Frontal cortex (tissue), 4 donors: Measurements from ENCODE around the gene NIPAL3. TPM values are rescaled to one million over a fixed set of nuclear protein-coding genes. Genes with fewer than 3 reads are reported as not detected.
"Not testable (repeated sequence)": the region's sequence is repeated elsewhere in the genome, so short reads cannot be mapped to it uniquely, and the experiment has no call there.

ENCODE experiments used
- DNase-seq, 2 donors: peaks; one replicate each; pipeline ENCODE4 v3.0.0; 2012; ENCODE audit warnings: low spot score in 2 of 2
- FAIRE-seq: peaks from 2 replicates; lab custom pipeline; 2012; peaks lifted over from hg19 to GRCh38; lab: Jason Lieb, UNC
- total RNA-seq: library from RNA; depleted of rRNA; stranded (reverse); fragments of >200 nt; gene quantifications from one replicate; pipeline ENCODE4 v1.2.3, GENCODE V29; 2014
- donor health status: control.
- donor health status: control.
- donor health status: control.

NIPAL3 gene
- total RNA-seq, 1 donor from 2014 or later: 13.5 TPM

DNA sequence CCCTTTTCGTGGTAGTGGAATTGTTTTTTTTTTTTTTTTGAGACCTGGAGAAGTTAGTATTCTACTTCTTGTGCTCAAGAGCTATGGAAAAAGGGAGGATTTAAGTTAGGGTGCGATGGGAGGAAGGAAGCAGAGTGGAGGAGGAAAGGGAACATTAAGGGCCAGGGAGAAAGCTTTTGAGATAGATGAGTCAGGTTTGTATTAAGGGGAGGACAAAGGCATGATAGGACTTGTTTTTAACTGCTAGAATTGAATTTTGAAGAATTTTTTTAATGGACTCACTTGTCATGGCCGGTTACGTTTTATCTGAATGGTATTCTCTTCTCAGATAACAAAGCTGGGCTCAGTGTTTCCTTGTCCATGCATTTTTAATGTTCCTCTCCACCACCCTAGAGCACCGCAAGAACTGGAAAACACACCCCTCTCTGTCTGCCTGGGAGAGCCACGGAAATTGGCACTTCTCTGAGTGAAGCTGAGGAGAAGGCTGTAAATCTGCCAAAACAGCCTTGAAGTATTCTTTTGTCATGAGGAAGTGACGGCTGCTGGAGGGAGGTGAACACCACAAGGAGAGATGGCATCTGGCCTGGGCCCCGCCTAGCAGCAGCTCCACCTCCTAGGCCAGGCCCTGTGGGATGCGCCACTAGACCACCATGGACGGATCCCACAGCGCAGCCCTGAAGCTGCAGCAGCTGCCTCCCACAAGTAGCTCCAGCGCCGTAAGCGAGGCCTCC is 3.5 kb downstream of the NIPAL3 start:
- DNase-seq (peak in 1 of 2 donors; percentile 10), FAIRE-seq (no peak)

DNA sequence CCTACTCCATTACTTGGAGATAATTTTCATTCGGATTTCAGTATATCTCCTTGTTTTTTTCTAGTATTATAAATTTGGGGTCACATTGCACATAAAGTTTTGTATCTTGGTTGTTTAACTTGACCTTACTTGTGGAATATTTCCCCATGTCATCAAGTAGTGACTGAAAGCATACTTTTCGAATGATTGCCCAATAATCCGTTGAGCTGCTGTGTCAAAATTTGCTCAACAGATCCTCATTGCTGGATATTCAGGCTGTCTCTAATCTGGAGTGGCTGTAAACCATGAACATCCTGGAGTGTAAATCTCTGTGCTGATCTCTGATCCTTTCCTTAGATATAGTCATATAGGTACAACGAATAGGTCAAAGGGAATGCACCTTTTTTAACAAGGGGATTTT is 4.9 kb downstream of the NIPAL3 start:
- no peak for DNase-seq
- FAIRE-seq: no peak

- DNase-seq (no peak), FAIRE-seq (no peak)
Observed at GRCh38 chr1:24421502-24421901, 5.9 kb downstream of the NIPAL3 start.

DNA sequence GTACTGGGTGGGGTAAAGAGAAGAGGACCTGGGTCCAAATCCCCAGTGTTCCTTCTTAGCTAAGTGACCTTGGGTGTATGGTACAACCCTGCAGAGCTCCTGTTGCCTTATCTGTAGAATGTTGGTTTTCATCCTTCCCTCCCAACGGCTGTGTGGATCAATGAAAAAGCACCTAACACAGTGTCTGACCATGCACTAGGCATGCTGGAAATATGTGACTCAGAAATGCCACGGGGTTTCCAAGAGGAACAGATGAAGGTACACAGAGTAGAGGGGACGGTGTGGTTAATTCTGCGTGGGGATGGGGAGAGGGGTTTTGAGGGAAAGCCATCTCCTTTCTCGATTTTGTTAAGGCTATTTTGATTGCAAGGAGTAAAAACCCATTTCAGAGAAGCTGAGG is 8.6 kb downstream of the NIPAL3 start:
- DNase-seq (no peak), FAIRE-seq (no peak)

GRCh38 chr1:24424990-24425389 is 9.4 kb downstream of the NIPAL3 start:
- DNase-seq (no peak), FAIRE-seq (no peak)

DNA sequence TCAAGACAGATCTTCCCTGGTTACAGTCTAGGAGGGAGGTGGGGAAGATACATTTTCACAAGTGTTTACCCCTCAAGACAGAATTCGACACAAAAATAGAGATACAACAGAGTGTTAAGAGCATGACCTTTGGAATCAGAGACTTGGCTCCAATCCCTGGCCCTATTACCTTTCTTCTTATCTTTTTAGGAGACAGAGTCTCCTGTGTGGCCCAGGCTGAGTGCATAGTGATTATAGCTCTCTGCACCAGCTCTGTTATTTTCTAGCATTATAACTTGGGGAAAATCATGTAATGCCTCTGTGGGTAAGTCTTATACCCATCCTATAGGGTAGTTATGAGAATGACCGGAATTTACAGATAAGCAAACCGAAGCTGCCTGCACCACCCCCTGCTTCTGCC is 9.8 kb downstream of the NIPAL3 start:
- no peak for DNase-seq
- no peak for FAIRE-seq

DNA sequence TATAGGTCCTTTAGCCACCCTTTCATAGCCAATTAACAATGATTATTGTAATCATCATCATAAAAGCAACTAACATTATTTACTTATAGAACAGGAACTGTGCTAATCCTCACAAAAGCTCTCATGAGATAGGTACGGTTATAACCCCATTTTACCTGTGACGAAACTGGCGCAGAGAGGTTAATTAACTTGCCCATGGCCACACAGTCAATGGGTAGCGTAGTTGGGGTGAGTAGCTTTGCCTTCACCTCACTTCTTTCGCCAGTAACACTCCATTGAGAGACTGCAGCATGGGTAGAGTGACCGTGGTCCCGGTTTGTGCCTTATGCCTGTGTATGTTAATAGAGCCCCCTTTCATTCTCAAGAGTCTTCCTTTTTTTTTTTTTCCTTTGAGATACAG is 10.3 kb downstream of the NIPAL3 start:
- no peak for DNase-seq
- no peak for FAIRE-seq

DNA sequence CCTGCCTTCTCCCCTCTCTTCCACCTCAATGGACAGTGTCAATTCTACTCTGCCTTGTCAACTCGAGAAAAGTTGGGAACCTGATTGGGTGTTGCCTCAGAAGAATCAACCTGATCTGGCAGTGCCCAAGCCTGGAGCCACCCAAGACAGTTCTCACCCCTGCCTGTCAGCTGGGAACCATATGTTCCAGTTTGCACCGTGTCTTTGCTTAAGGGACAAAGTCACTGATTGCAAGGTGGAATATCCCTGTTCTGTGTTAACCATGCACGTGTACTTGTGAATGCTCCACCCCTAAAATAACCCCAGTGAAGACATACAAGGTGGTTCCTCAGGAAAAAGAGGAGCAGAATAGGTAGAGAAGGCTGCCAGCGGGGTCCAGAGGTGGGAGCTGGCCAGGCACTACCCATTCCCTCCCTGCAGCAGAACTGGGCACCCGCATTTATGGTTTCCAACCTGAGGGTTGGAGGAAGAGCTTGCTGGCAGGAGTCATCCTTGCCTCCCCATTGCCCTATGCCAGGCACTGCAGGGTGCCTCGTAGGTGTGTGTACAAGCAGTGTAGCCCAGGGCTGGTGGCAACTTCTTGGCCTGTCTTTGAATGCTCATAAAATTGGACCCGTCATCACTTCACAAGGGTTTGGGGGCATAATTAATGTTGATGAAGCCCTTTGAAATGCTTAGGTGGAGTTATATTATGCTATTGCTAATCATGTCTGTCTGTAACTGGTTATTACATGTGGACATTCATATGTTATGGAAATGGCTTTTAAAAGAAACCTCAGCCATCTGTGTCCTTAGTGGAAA is 11.3 kb downstream of the NIPAL3 start:
- FAIRE-seq (no peak), DNase-seq (no peak)

- DNase-seq (no peak), FAIRE-seq (no peak)
Observed at GRCh38 chr1:24427545-24427862, 11.9 kb downstream of the NIPAL3 start.

- no peak for FAIRE-seq
Observed at GRCh38 chr1:24435782-24436365, 20.3 kb downstream of the NIPAL3 start.

GRCh38 chr1:24437631-24438396 is 22.2 kb downstream of the NIPAL3 start:
- DNase-seq (no peak), FAIRE-seq (no peak)

More at GRCh38 chr1:24435782-24436365, 20.3 kb downstream of the NIPAL3 start:
- DNase-seq: no peak

DNA sequence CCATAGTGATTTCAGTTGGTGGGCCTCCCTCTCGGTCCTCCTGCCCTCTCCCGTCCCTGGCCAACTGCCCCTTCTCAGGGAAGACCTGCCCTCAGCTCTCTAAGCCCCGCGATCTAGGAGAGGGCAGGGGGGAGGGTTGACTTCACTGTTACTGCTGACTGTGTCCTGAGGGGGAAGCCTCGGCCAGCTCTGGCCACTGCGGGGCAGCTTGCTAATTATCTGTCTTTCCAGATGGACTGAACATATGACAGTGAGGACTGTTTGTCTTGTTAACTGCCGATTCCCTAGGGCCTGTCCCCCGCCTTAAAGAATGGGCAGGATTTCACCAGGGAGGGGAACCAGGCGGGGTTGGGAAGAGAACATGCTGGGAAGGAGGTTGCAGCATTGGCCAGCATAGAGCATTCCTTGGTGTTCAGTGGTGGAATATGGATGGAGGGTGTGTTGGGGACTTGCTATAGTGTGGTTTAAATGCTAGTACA is 22.9 kb downstream of the NIPAL3 start:
- FAIRE-seq (no peak), DNase-seq (no peak)

DNA sequence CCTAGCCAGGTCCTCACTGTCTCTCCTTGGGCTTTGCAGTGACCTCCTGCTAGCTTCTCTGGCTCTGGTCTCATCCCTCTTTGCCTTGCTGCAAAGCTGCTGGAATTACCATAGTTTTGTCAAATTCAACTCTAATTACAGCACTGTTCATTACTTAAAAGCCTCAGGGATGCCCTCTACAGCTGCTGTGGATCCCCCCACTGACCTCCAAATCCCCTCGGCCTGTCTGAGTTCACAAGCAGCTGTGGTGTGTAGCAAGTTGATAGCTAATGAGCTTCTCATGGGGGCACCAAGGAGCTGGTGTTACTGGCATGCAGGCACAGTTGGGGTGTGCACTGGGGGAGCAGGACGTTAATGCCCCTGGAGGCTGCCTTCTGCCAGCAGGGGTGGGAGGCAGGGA is 24.8 kb downstream of the NIPAL3 start:
- DNase-seq (no peak), FAIRE-seq (no peak)

DNA sequence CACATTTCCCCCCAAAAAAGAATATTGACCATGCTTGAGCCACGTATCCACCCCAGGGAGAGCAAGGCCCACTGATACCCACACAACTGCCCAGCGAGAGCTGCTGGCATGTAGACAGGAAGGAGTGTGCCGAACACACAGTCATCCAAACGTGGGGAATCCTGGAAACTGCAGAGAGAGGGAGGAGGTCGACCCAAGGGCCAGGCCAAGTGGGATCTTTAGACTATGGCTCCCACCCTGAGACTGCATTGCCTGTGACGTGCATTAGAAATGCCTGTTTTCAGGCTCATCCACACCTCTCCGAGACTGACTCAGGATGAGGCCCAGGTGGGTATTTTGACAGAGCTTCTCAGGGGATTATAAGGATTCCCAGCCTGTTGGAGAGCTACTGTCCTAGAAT is 25.9 kb downstream of the NIPAL3 start:
- FAIRE-seq (no peak), DNase-seq (no peak)

DNA sequence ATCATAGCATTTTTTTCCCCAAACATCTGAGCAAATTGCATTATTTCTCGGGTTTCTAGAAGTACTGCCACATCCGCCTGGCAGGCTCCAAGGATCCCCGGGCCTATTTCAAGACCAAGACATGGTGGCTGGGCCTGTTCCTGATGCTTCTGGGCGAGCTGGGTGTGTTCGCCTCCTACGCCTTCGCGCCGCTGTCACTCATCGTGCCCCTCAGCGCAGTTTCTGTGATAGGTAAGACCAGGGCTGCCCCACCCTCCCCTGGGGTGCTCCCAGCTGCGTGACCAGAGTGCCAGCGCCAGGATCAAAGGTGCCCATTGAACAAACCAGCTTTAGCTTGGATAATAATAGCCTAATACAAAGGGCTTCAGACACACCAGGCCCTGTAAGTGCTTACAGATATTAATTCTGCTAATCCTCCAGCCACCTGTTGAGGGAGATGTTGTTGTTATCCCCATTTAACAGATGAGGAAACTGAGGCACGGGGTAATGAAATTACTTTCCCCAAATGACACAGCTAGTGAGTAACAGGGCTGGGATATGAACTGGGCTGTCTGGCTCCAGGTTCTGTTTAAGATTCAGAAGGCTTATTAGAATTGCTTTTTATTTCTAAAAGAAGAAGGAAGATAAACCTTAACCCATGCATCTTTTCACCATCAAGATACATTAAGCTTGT is 26.5 kb downstream of the NIPAL3 start:
- FAIRE-seq (no peak), DNase-seq (no peak)

- FAIRE-seq (no peak), DNase-seq (no peak)
Observed at GRCh38 chr1:24442764-24443163, 27.2 kb downstream of the NIPAL3 start.

GRCh38 chr1:24443241-24443656 is 27.6 kb downstream of the NIPAL3 start:
- DNase-seq: no peak
- FAIRE-seq: no peak

DNA sequence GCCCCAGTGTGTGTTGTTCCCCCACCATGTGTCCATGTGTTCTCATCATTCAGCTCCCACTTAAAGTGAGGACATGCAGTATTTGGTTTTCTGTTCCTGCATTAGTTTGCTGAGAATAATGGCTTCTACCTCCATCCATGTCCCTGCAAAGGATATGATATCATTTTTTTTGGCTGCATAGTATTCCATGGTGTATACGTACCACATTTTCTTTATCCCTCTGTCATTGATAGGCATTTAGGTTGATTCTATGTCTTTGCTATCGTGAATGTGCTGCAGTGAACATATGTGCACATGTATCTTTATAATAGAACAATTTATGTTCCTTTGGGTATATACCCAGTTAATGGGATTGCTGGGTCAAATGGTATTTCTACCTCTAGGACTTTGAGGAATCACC is 30.8 kb downstream of the NIPAL3 start:
- not testable (repeated sequence) for FAIRE-seq, DNase-seq

DNA sequence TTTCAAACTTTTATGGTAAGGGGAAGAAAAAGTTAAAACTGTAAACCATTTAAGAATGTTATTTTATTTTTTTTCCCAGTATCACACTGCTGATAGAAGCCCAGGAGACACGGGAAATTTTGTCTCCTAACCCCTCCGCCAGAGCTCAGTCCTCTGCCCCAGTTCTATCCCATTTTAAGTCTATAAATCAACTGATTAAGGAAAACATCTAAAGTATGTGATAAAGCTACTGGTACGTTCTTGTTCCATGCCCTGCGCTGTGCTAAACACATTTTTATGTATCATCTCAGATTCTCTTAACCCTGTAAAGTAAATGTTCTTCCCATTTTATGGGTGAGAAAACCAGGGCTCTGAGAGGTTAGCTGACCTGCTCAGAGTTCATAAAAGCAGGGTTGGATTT is 34.7 kb downstream of the NIPAL3 start:
- DNase-seq (no peak), FAIRE-seq (no peak)
